NB4 (cell line): ENCODE data around the gene ACIN1.

Experiments used
- DNase-seq: peaks from one replicate; pipeline ENCODE4 v3.0.0; 2010; ENCODE audit warnings: low read depth
- H3K4me3 ChIP-seq: one replicate; pipeline ENCODE4 v1.5.1; 2011; ENCODE audit warnings: mild to moderate bottlenecking, low read depth, low read length, moderate library complexity
- CTCF ChIP-seq: IDR thresholded peaks from one replicate; pipeline ENCODE4 v1.5.1; 2012; ENCODE audit warnings: low read depth, low read length
- MAX ChIP-seq: IDR thresholded peaks from 2 replicates; pipeline ENCODE4 v1.6.1; 2011; ENCODE audit warnings: low read depth, low read length
- MYC ChIP-seq: IDR thresholded peaks from 2 replicates; pipeline ENCODE4 v1.6.1; 2011; ENCODE audit warnings: low read depth, low read length
- POLR2A ChIP-seq: IDR thresholded peaks from 2 replicates; pipeline ENCODE4 v1.6.1; 2011; ENCODE audit warnings: mild to moderate bottlenecking; ENCODE audit not compliant: insufficient read length; ENCODE audit errors: extremely low read depth

Gene ACIN1

GRCh38 chr14:23139874-23140273 is 44.9 kb upstream of the ACIN1 start:
- no peak overlapping the region for H3K4me3 ChIP-seq
- no peak for DNase-seq

GRCh38 chr14:23137813-23138535 is 43.0 kb upstream of the ACIN1 start:
- no peak for TF ChIP-seq MAX
- TF ChIP-seq CTCF, result no peak
- no peak for TF ChIP-seq POLR2A
- no peak for TF ChIP-seq MYC
- DNase-seq, result no peak

More at GRCh38 chr14:23139874-23140273, 44.9 kb upstream of the ACIN1 start:
- TF ChIP-seq CTCF (no peak), MAX (no peak), POLR2A (no peak), MYC (no peak)

GRCh38 chr14:23137192-23137812 is 42.4 kb upstream of the ACIN1 start:
- no peak overlapping the region for H3K4me3 ChIP-seq
- TF ChIP-seq CTCF, result no peak
- TF ChIP-seq MYC, result no peak
- TF ChIP-seq POLR2A, result no peak
- TF ChIP-seq MAX, result no peak
- DNase-seq, result no peak

More at GRCh38 chr14:23137813-23138535, 43.0 kb upstream of the ACIN1 start:
- H3K4me3 ChIP-seq, result no peak overlapping the region

GRCh38 chr14:23136566-23137133 is 41.7 kb upstream of the ACIN1 start:
- TF ChIP-seq CTCF, result no peak
- no peak for TF ChIP-seq MYC
- TF ChIP-seq POLR2A, result no peak
- no peak for DNase-seq

GRCh38 chr14:23132970-23133369 is 38.0 kb upstream of the ACIN1 start:
- no peak for DNase-seq
- TF ChIP-seq MAX, result no peak
- TF ChIP-seq CTCF, result no peak
- TF ChIP-seq MYC, result no peak
- no peak for TF ChIP-seq POLR2A
- H3K4me3 ChIP-seq, result no peak overlapping the region

More at GRCh38 chr14:23136566-23137133, 41.7 kb upstream of the ACIN1 start:
- no peak overlapping the region for H3K4me3 ChIP-seq
